HepG2 (cell line): ENCODE results near the gene NPW. TPM values are rescaled to one million over a fixed set of nuclear protein-coding genes. Genes with fewer than 3 reads are reported as not detected.

Experiments
- AHR ChIP-seq: IDR thresholded peaks from 2 replicates; pipeline ENCODE4 v1.6.1; 2018; ENCODE audit warnings: missing genetic modification reagents, missing compliant biosample characterization
- BORCS8-MEF2B ChIP-seq: sonication (generic); formaldehyde crosslinking; IDR thresholded peaks from 2 replicates; pipeline ENCODE4 v1.8.0; 2022; ENCODE audit warnings: mild to moderate bottlenecking, missing genetic modification reagents
- FOXK2 ChIP-seq: fragments of 450-650 bp; IDR thresholded peaks from 2 replicates; pipeline ENCODE4 v1.6.1; 2016
- FOXM1 ChIP-seq: sonication (generic); formaldehyde crosslinking; IDR thresholded peaks from 2 replicates; pipeline ENCODE4 v1.5.0; 2020; ENCODE audit warnings: missing genetic modification reagents
- GATA4 ChIP-seq: sonication (generic); IDR thresholded peaks from 2 replicates; pipeline ENCODE4 v1.6.1; 2016; ENCODE audit warnings: antibody characterized with exemption, low read depth, borderline replicate concordance
- GATAD1 ChIP-seq: IDR thresholded peaks from 2 replicates; pipeline ENCODE4 v1.6.1; 2016; ENCODE audit warnings: missing genetic modification reagents, missing compliant biosample characterization
- HDAC1 ChIP-seq: sonication (generic); formaldehyde crosslinking; IDR thresholded peaks from 2 replicates; pipeline ENCODE4 v1.5.1; 2020; ENCODE audit warnings: mild to moderate bottlenecking, missing genetic modification reagents
- HNRNPUL1 ChIP-seq: fragments of 200-400 bp; formaldehyde crosslinking; IDR thresholded peaks from 2 replicates; pipeline ENCODE4 v1.6.1; 2017; ENCODE audit warnings: low read depth, mild to moderate bottlenecking, low read length, moderate library complexity
- HOXA3 ChIP-seq: sonication (generic); formaldehyde crosslinking; IDR thresholded peaks from 2 replicates; pipeline ENCODE4 v1.5.0; 2020; ENCODE audit warnings: missing genetic modification reagents
- HOXA5 ChIP-seq: sonication (generic); formaldehyde crosslinking; IDR thresholded peaks from 2 replicates; pipeline ENCODE4 v1.4.0; 2020; ENCODE audit warnings: missing genetic modification reagents
- KAT8 ChIP-seq: IDR thresholded peaks from 2 replicates; pipeline ENCODE4 v1.6.1; 2016; ENCODE audit warnings: missing genetic modification reagents, missing compliant biosample characterization
- KDM1A ChIP-seq: IDR thresholded peaks from 2 replicates; pipeline ENCODE4 v1.6.1; 2016; ENCODE audit warnings: missing compliant biosample characterization
- KLF11 ChIP-seq: IDR thresholded peaks from 2 replicates; pipeline ENCODE4 v1.6.1; 2016; ENCODE audit warnings: missing compliant biosample characterization
- MBD4 ChIP-seq: IDR thresholded peaks from 2 replicates; pipeline ENCODE4 v1.6.1; 2012; ENCODE audit warnings: low read length, inconsistent platforms, borderline replicate concordance
- PCBP1 ChIP-seq: fragments of 200-400 bp; formaldehyde crosslinking; IDR thresholded peaks from 2 replicates; pipeline ENCODE4 v1.6.1; 2017; ENCODE audit warnings: mild to moderate bottlenecking, low read depth, low read length, borderline replicate concordance
- POLR2AphosphoS2 ChIP-seq: IDR thresholded peaks from 2 replicates; pipeline ENCODE4 v1.6.1; 2011; ENCODE audit warnings: low read depth, low read length, improper control_type of control experiment
- SIN3A ChIP-seq: IDR thresholded peaks from 2 replicates; pipeline ENCODE4 v1.6.1; 2011; ENCODE audit warnings: low read depth, mild to moderate bottlenecking, control low read depth, low read length, borderline replicate concordance
- THYN1 ChIP-seq: sonication (generic); formaldehyde crosslinking; IDR thresholded peaks from 2 replicates; pipeline ENCODE4 v1.8.1; 2023; ENCODE audit warnings: low read depth, mild to moderate bottlenecking, moderate library complexity, missing genetic modification reagents, borderline replicate concordance
- ZMYM3 ChIP-seq: sonication (generic); formaldehyde crosslinking; IDR thresholded peaks from 2 replicates; pipeline ENCODE4 v1.5.1; 2020; ENCODE audit warnings: mild to moderate bottlenecking, missing genetic modification reagents
- ZNF292 ChIP-seq: sonication (generic); formaldehyde crosslinking; IDR thresholded peaks from 2 replicates; pipeline ENCODE4 v1.8.1; 2022; ENCODE audit warnings: mild to moderate bottlenecking, low read depth, missing genetic modification reagents, borderline replicate concordance
- ZNF468 ChIP-seq: sonication (generic); formaldehyde crosslinking; IDR thresholded peaks from 2 replicates; pipeline ENCODE4 v1.8.0; 2022; ENCODE audit warnings: mild to moderate bottlenecking, moderate library complexity, missing genetic modification reagents
- ZZZ3 ChIP-seq: sonication (generic); formaldehyde crosslinking; IDR thresholded peaks from 2 replicates; pipeline ENCODE4 v1.4.0; 2020; ENCODE audit warnings: missing genetic modification reagents, mild to moderate bottlenecking, borderline replicate concordance
- polyA plus RNA-seq, 8 experiments: library from polyadenylated mRNA; depleted of rRNA in 3 of 8; stranded (reverse) in 7 of 8; unstranded in 1 of 8; fragments of >200 nt; fragmentation: Illumina TruSeq in 4 of 8; extraction: Trizol in 4 of 8; gene quantifications; 2 replicates each; pipeline versions ENCODE4 v1.2.1 to v1.2.3, GENCODE V29; 2011 to 2016; ENCODE audit warnings: low read depth in 4 of 8, missing spikeins in 1 of 8, mixed read lengths in 1 of 8; ENCODE audit not compliant: insufficient read depth in 1 of 8
- total RNA-seq, 5 experiments: library from RNA; depleted of rRNA; stranded (reverse); fragments of >200 nt; fragmentation: Illumina TruSeq; extraction: Trizol; gene quantifications; 2 replicates each; pipeline ENCODE4 v1.2.3, GENCODE V29; 2016; ENCODE audit warnings: low read depth in 1 of 5
- TF ChIP-seq, protein P1 (sequence below): sonication (generic); formaldehyde crosslinking; conservative IDR thresholded peaks from 2 replicates; pipeline ENCODE4 v1.4.0; 2020; ENCODE audit warnings: missing genetic modification reagents
- TF ChIP-seq, protein P2 (sequence below): sonication (generic); formaldehyde crosslinking; IDR thresholded peaks from 2 replicates; pipeline ENCODE4 v1.5.0; 2020; ENCODE audit warnings: missing genetic modification reagents
- TF ChIP-seq, protein P3 (sequence below): sonication (generic); formaldehyde crosslinking; IDR thresholded peaks from 2 replicates; pipeline ENCODE4 v1.5.0; 2020; ENCODE audit warnings: missing genetic modification reagents
- TF ChIP-seq, protein P4 (sequence below): IDR thresholded peaks from 2 replicates; pipeline ENCODE4 v1.6.1; 2016; ENCODE audit warnings: missing biosample characterization, missing genetic modification reagents, low read depth

NPW gene
- total and polyA plus RNA-seq, 2 of the 13 experiments (the other 11 are each of a cell fraction or from before 2014, with no cell fraction given) = 0.24 to 0.97 TPM

- TF ChIP-seq, protein P1, sequence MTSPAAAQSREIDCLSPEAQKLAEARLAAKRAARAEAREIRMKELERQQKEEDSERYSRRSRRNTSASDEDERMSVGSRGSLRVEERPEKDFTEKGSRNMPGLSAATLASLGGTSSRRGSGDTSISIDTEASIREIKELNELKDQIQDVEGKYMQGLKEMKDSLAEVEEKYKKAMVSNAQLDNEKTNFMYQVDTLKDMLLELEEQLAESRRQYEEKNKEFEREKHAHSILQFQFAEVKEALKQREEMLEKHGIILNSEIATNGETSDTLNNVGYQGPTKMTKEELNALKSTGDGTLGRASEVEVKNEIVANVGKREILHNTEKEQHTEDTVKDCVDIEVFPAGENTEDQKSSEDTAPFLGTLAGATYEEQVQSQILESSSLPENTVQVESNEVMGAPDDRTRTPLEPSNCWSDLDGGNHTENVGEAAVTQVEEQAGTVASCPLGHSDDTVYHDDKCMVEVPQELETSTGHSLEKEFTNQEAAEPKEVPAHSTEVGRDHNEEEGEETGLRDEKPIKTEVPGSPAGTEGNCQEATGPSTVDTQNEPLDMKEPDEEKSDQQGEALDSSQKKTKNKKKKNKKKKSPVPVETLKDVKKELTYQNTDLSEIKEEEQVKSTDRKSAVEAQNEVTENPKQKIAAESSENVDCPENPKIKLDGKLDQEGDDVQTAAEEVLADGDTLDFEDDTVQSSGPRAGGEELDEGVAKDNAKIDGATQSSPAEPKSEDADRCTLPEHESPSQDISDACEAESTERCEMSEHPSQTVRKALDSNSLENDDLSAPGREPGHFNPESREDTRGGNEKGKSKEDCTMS = 0 out of 2 replicates have a peak, but pooled peaks have one; percentile 33
- TF ChIP-seq, protein P2, sequence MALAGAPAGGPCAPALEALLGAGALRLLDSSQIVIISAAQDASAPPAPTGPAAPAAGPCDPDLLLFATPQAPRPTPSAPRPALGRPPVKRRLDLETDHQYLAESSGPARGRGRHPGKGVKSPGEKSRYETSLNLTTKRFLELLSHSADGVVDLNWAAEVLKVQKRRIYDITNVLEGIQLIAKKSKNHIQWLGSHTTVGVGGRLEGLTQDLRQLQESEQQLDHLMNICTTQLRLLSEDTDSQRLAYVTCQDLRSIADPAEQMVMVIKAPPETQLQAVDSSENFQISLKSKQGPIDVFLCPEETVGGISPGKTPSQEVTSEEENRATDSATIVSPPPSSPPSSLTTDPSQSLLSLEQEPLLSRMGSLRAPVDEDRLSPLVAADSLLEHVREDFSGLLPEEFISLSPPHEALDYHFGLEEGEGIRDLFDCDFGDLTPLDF (CRISPR knock-in tag) = peak; percentile 76; the same call in 1 of the 2 replicates
- peak; percentile 89; the same call in 1 of the 2 replicates for TF ChIP-seq SIN3A
- TF ChIP-seq FOXM1 (CRISPR knock-in tag) = peak; percentile 52; the same call in 1 of the 2 replicates
- TF ChIP-seq HDAC1 = peak; percentile 99
- TF ChIP-seq ZNF468 (CRISPR knock-in tag) = no peak
- peak; percentile 100 for TF ChIP-seq GATAD1 (CRISPR knock-in tag)
- peak; percentile 100 for TF ChIP-seq HOXA3 (CRISPR knock-in tag)
- no peak for TF ChIP-seq THYN1 (CRISPR knock-in tag)
- peak; percentile 58 for TF ChIP-seq HOXA5 (CRISPR knock-in tag)
- TF ChIP-seq KLF11 (CRISPR knock-in tag) = peak; percentile 93
- TF ChIP-seq AHR (CRISPR knock-in tag) = peak; percentile 92
- TF ChIP-seq ZNF292 (CRISPR knock-in tag) = no peak
- TF ChIP-seq POLR2AphosphoS2 = no peak
- no peak for TF ChIP-seq MBD4
- TF ChIP-seq PCBP1 = no peak
- TF ChIP-seq KAT8 (CRISPR knock-in tag) = peak; percentile 100
- no peak; the same call in 1 of the 2 replicates for TF ChIP-seq GATA4
- TF ChIP-seq ZZZ3 = peak; percentile 97; the same call in 1 of the 2 replicates
- TF ChIP-seq FOXK2 = no peak
- TF ChIP-seq BORCS8-MEF2B (CRISPR knock-in tag) = peak; percentile 40; the same call in 1 of the 2 replicates
- TF ChIP-seq, protein P3, sequence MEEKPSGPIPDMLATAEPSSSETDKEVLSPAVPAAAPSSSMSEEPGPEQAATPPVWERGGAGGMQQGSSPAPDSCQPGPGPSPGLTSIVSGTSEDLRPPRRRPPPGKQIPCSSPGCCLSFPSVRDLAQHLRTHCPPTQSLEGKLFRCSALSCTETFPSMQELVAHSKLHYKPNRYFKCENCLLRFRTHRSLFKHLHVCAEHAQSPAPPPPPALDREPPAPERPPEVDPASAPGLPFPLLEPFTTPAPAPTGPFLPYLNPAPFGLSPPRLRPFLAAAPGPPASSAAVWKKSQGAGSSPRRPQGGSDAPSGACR = peak; percentile 98
- TF ChIP-seq, protein P4, sequence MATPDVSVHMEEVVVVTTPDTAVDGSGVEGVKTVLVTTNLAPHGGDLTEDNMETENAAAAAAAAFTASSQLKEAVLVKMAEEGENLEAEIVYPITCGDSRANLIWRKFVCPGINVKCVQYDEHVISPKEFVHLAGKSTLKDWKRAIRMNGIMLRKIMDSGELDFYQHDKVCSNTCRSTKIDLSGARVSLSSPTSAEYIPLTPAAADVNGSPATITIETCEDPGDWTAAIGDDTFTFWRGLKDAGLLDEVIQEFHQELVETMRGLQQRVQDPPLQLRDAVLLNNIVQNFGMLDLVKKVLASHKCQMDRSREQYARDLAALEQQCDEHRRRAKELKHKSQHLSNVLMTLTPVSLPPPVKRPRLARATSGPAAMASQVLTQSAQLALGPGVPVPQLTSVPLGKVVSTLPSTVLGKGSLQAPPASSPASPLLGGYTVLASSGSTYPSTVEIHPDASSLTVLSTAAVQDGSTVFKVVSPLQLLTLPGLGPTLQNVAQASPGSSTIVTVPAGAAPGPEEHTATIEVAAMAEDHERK = peak; percentile 81
- no peak for TF ChIP-seq ZMYM3 (CRISPR knock-in tag)
- no peak for TF ChIP-seq HNRNPUL1
- TF ChIP-seq KDM1A (CRISPR knock-in tag) = peak; percentile 53; the same call in 1 of the 2 replicates
These were observed 47.6 kb upstream of the NPW start, which contains the start of gene TBL3 (continued) for GRCh38 chr16:1971796-1972489.
